ENCODE results near the gene COL26A1.

GRCh38 chr7:101501351-101501750 is 138.7 kb downstream of the COL26A1 start:
- TF ChIP-seq CTCF (IDR thresholded peaks at IDR 0.05) (no peak), EP300 (IDR thresholded peaks at IDR 0.05) (no peak)

Measured in stomach (tissue), 4 donors.